Skeletal muscle tissue (tissue), 4 donors: ENCODE measurements around the gene PRX. TPM values are rescaled to one million over a fixed set of nuclear protein-coding genes. Genes with fewer than 3 reads are reported as not detected.
"Not testable (repeated sequence)": the region's sequence is repeated elsewhere in the genome, so short reads cannot be mapped to it uniquely, and the experiment has no call there.

Source experiments
- H3K27ac ChIP-seq: one replicate; pipeline ENCODE4 v1.7.0; 2013; ENCODE audit warnings: mild to moderate bottlenecking, low read depth, low read length, inconsistent platforms
- H3K27me3 ChIP-seq, 3 donors: one replicate each; pipeline ENCODE4 v1.7.0; 2013; ENCODE audit warnings: low read length in 3 of 3; ENCODE audit not compliant: control insufficient read depth in 3 of 3, insufficient read depth in 3 of 3
- H3K36me3 ChIP-seq, 3 donors: one replicate each; pipeline ENCODE4 v1.7.0; 2013; ENCODE audit warnings: low read length in 3 of 3; ENCODE audit not compliant: control insufficient read depth in 3 of 3, insufficient read depth in 3 of 3
- H3K4me1 ChIP-seq, 3 donors: one replicate each; pipeline ENCODE4 v1.7.0; 2013; ENCODE audit warnings: low read length in 3 of 3, mild to moderate bottlenecking in 3 of 3; ENCODE audit not compliant: control insufficient read depth in 3 of 3, insufficient read depth in 3 of 3
- H3K4me3 ChIP-seq, 3 donors: one replicate each; pipeline ENCODE4 v1.7.0; 2013; ENCODE audit warnings: low read length in 3 of 3
- H3K9ac ChIP-seq, 3 donors: one replicate each; pipeline ENCODE4 v1.7.0; 2013; ENCODE audit warnings: low read length in 3 of 3, mild to moderate bottlenecking in 3 of 3, moderate library complexity in 2 of 3, low read depth in 1 of 3
- H3K9me3 ChIP-seq, 3 donors: one replicate each; pipeline ENCODE4 v1.7.0; 2013; ENCODE audit warnings: low read length in 3 of 3; ENCODE audit not compliant: control insufficient read depth in 3 of 3
- total RNA-seq: library from RNA; depleted of rRNA; stranded (reverse); fragments of >200 nt; gene quantifications from one replicate; pipeline ENCODE4 v1.2.3, GENCODE V29; 2014
- donor health status: Osteomylitis.

Gene PRX, protein sequence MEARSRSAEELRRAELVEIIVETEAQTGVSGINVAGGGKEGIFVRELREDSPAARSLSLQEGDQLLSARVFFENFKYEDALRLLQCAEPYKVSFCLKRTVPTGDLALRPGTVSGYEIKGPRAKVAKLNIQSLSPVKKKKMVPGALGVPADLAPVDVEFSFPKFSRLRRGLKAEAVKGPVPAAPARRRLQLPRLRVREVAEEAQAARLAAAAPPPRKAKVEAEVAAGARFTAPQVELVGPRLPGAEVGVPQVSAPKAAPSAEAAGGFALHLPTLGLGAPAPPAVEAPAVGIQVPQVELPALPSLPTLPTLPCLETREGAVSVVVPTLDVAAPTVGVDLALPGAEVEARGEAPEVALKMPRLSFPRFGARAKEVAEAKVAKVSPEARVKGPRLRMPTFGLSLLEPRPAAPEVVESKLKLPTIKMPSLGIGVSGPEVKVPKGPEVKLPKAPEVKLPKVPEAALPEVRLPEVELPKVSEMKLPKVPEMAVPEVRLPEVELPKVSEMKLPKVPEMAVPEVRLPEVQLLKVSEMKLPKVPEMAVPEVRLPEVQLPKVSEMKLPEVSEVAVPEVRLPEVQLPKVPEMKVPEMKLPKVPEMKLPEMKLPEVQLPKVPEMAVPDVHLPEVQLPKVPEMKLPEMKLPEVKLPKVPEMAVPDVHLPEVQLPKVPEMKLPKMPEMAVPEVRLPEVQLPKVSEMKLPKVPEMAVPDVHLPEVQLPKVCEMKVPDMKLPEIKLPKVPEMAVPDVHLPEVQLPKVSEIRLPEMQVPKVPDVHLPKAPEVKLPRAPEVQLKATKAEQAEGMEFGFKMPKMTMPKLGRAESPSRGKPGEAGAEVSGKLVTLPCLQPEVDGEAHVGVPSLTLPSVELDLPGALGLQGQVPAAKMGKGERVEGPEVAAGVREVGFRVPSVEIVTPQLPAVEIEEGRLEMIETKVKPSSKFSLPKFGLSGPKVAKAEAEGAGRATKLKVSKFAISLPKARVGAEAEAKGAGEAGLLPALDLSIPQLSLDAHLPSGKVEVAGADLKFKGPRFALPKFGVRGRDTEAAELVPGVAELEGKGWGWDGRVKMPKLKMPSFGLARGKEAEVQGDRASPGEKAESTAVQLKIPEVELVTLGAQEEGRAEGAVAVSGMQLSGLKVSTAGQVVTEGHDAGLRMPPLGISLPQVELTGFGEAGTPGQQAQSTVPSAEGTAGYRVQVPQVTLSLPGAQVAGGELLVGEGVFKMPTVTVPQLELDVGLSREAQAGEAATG (N-terminal part only)
- 8.4 TPM for total RNA-seq

DNA sequence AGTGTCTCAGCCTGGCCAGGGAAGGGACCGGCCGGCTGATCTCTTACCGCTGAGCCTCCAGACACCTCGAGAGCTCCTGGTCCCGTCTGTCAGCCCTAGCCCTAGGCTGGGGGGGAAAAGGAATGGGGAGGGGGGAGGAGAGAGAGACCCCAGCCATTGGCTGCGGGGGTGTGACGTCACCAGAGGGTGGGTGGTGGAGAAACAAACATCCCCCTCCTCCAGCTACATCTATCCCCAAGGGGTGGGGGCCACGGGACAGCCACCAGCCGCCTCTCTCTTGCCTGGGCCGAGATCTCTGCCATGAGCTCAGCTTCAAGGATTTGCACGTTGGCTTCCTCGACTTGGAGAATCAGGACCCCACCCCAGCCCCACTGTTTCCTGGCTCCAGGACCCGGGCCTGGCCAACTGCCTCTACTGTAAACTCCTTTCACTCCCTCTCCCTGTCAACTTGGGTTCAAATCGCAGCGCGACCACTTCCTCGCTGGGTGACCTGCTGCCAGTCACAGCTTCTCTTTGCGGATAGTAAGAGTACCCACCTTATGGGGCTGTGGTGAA is at the start of gene PRX:
TSS of gene PRX (minus strand) at position 88 of the 555 bp plus-strand sequence. CDS start 5,446 bp downstream, outside the sequence.
- peaks cover 40 to 60% (median 41%) of the 10 kb centered on the region in 3 donors for H3K4me1 ChIP-seq
- H3K9ac ChIP-seq: peak within 1 kb of the TSS; percentile 61 to 85 (median 83)

DNA sequence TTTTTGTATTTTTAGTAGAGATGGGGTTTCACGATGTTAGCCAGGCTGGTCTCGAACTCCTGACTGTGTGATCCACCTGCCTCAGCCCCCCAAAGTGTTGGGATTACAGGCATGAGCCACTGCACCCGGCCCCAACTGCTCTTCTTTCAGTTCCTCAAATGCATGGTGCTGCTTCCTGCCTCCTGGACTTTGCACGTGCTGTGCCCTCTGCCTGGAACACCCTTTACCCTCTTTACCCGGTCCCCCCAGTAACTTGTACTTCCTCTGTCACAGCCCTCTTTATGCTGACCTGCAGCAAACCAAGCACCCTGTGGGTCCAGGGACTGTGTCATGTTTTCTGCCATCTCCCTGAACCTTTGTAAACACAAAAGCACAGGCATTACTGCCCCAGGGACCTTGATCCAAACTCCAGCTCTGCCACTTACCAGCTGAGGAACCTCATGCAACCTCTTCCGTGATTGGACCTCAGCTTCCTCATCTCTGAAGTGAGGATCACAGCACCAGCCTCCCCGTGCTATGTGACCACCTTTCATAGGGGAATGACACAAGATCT is 48.6 kb upstream of the PRX start:
- no peaks in the 10 kb centered on the region for H3K27me3 ChIP-seq
- no peak overlapping the region for H3K4me3 ChIP-seq
- no peak overlapping the region for H3K9ac ChIP-seq
- H3K9me3 ChIP-seq: no peaks in the 10 kb centered on the region
- H3K27ac ChIP-seq: no peak overlapping the region
- H3K4me1 ChIP-seq: peaks cover 21 to 27% (median 25%) of the 10 kb centered on the region in 3 donors
- H3K36me3 ChIP-seq: peaks cover 9 to 12% (median 11%) of the 10 kb centered on the region in 3 donors

More for the DNA sequence above, at the start of gene PRX:
- H3K9me3 ChIP-seq: no peaks in the 10 kb centered on the region
- H3K27me3 ChIP-seq: no peaks in the 10 kb centered on the region
- no peaks in the 10 kb centered on the region for H3K36me3 ChIP-seq
- peak within 1 kb of the TSS in 1 of 3 donors; percentile 45 for H3K4me3 ChIP-seq
- H3K27ac ChIP-seq: peak within 1 kb of the TSS; percentile 95

DNA sequence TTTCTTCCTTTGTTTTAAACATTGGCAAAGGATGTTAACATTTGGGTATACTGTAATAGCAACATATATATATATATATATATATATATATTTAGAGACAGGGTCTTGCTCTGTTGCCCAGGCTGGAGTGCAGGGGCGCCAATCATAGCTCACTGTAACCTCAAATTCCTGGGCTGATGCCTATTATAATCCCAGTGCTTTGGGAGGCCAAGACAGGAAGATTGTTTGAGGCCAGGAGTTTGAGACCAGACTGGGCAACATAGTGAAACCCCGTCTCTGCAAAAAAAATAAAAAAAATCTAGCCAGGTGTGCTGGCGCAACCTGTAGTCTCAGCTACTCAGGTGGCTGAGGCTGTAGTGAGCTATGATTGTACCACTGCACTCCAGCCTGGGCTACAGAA is 47.0 kb upstream of the PRX start:
- Histone ChIP-seq H3K4me3 (no peak overlapping the region), H3K4me1 (peaks cover 11 to 16% (median 13%) of the 10 kb centered on the region in 3 donors), H3K9me3 (no peaks in the 10 kb centered on the region), H3K36me3 (peaks cover 9 to 14% (median 13%) of the 10 kb centered on the region in 3 donors), H3K9ac (no peak overlapping the region), H3K27me3 (no peaks in the 10 kb centered on the region), H3K27ac (no peak overlapping the region)

- H3K36me3 ChIP-seq: peaks cover 9 to 15% (median 14%) of the 10 kb centered on the region in 3 donors
- H3K27ac ChIP-seq: no peak overlapping the region
- no peak overlapping the region for H3K4me3 ChIP-seq
- no peaks in the 10 kb centered on the region for H3K27me3 ChIP-seq
- H3K9ac ChIP-seq: no peak overlapping the region
- peaks cover 0 to 5% (median 0%) of the 10 kb centered on the region in 3 donors for H3K4me1 ChIP-seq
- no peaks in the 10 kb centered on the region for H3K9me3 ChIP-seq
Observed at GRCh38 chr19:40458597-40458974, 45.4 kb upstream of the PRX start.

DNA sequence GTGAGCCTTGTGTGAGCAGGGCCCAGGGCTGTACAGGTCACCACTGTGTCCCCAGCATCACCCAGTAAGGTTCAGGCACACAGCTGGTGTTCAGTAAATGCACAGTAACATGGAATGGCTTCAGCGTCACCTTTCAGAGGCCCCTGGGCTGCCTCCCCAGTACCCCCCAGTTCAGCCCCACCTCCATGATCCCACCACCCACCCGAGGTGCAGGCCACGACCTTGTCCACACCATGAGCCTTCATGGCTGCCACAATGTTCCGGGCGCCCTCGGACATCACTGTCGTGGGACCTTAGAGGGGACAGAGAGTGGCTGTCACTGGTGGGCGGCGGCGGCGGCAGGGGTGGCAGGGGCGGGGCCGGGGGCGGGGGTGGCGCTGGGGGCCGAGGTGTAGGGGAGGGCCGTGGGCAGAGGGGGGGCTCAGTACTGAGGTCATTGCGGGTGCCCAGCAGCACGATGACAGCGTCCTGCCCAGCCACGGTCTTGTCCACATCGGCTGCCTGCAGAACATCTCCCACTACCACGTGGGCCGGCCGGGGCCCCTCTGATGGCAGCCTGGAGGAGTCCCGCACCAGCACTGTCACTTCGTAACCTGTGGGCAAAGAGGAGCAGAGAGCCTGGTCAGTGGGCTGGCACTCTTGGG is 44.9 kb upstream of the PRX start:
- H3K27ac ChIP-seq: no peak overlapping the region
- no peaks in the 10 kb centered on the region for H3K9me3 ChIP-seq
- H3K9ac ChIP-seq: no peak overlapping the region
- peaks cover 0 to 5% (median 0%) of the 10 kb centered on the region in 3 donors for H3K4me1 ChIP-seq
- no peaks in the 10 kb centered on the region for H3K27me3 ChIP-seq
- H3K4me3 ChIP-seq: no peak overlapping the region
- peaks cover 11 to 15% (median 14%) of the 10 kb centered on the region in 3 donors for H3K36me3 ChIP-seq

- Histone ChIP-seq H3K4me1 (peaks cover 0 to 5% (median 0%) of the 10 kb centered on the region in 3 donors), H3K4me3 (no peak overlapping the region), H3K27me3 (no peaks in the 10 kb centered on the region), H3K9me3 (no peaks in the 10 kb centered on the region), H3K36me3 (peaks cover 13 to 15% (median 14%) of the 10 kb centered on the region in 3 donors), H3K27ac (no peak overlapping the region), H3K9ac (no peak overlapping the region)
Observed at GRCh38 chr19:40457048-40457447, 43.9 kb upstream of the PRX start.

DNA sequence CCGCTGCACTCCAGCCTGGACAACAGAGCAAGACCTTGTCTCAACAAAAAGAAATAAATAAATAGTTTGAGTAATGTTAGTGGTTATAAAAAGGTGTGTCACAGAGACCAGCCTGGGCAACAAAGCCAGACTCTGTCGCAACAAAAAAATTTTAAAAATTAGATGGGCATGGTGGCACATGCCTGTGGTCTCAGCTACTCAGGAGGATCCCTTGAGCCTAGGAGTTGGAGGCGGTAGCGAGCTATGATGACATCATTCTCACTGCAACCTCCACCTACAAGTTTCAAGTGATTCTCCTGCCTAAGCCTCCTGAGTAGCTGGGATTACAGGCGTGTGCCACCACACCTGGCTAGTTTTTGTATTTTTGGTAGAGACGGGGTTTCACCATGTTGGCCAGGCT is 40.8 kb upstream of the PRX start:
- peaks cover 16 to 28% (median 18%) of the 10 kb centered on the region in 3 donors for H3K36me3 ChIP-seq
- H3K9me3 ChIP-seq, H3K27me3 ChIP-seq, H3K4me1 ChIP-seq, H3K9ac ChIP-seq, H3K4me3 ChIP-seq, H3K27ac ChIP-seq: not testable (repeated sequence)

- Histone ChIP-seq H3K9me3 (no peaks in the 10 kb centered on the region), H3K27ac (no peak overlapping the region), H3K27me3 (no peaks in the 10 kb centered on the region), H3K4me3 (no peak overlapping the region), H3K4me1 (no peaks in the 10 kb centered on the region), H3K36me3 (peaks cover 17 to 28% (median 19%) of the 10 kb centered on the region in 3 donors), H3K9ac (no peak overlapping the region)
Observed at GRCh38 chr19:40453151-40453735, 40.1 kb upstream of the PRX start.
